Omental fat pad (tissue), 4 donors: ENCODE data around the gene CBY2. TPM values are rescaled to one million over a fixed set of nuclear protein-coding genes. Genes with fewer than 3 reads are reported as not detected.
"Not testable (repeated sequence)": the region's sequence is repeated elsewhere in the genome, so short reads cannot be mapped to it uniquely, and the experiment has no call there.

Source experiments
- ATAC-seq: fragments of 150-250 bp; one replicate; pipeline ENCODE4 v1.9.1; 2016; ENCODE audit warnings: mild to moderate bottlenecking, moderate library complexity; ENCODE audit not compliant: low FRiP score
- DNase-seq: peaks from one replicate; pipeline ENCODE4 v3.0.0-alpha.2; 2019; ENCODE audit warnings: low spot score
- CTCF ChIP-seq, 3 donors: fragments of 450-650 bp; IDR thresholded peaks; one replicate each; pipeline ENCODE4 v1.5.1; 2016 to 2017; ENCODE audit warnings: antibody characterized with exemption in 3 of 3, mild to moderate bottlenecking in 3 of 3, moderate library complexity in 2 of 3
- total RNA-seq, 4 donors: library from RNA; depleted of rRNA; stranded (reverse); fragments of >200 nt; gene quantifications; one replicate each; pipeline ENCODE4 v1.1.0, GENCODE V29; 2016

The CBY2 gene
- total RNA-seq, 4 donors from 2014 or later = not detected

- ATAC-seq (no peak), DNase-seq (no peak)
- TF ChIP-seq CTCF (IDR thresholded peaks at IDR 0.05) = no peak
Observed at GRCh38 chr13:45742985-45743384, 40.9 kb downstream of the CBY2 start.

GRCh38 chr13:45744979-45745378 lies 42.9 kb downstream of the CBY2 start:
- DNase-seq (no peak), ATAC-seq (no peak)
- no peak for TF ChIP-seq CTCF (IDR thresholded peaks at IDR 0.05)

- TF ChIP-seq CTCF (IDR thresholded peaks at IDR 0.05) = no peak
- DNase-seq = no peak
- ATAC-seq = no peak
Observed at GRCh38 chr13:45747071-45747470, 45.0 kb downstream of the CBY2 start.

- ATAC-seq = no peak
- no peak for DNase-seq
- TF ChIP-seq CTCF (IDR thresholded peaks at IDR 0.05) = no peak
Observed at GRCh38 chr13:45748941-45749759, 47.0 kb downstream of the CBY2 start.

- DNase-seq (no peak), ATAC-seq (no peak)
- TF ChIP-seq CTCF (IDR thresholded peaks at IDR 0.05) = no peak
Observed at GRCh38 chr13:45750566-45750965, 48.4 kb downstream of the CBY2 start.

- no peak for DNase-seq
- TF ChIP-seq CTCF (IDR thresholded peaks at IDR 0.05) = no peak
- no peak for ATAC-seq
Observed at GRCh38 chr13:45751885-45752284, 49.8 kb downstream of the CBY2 start.

GRCh38 chr13:45752510-45752909 lies 50.4 kb downstream of the CBY2 start:
- TF ChIP-seq CTCF (IDR thresholded peaks at IDR 0.05) = no peak
- ATAC-seq = no peak
- DNase-seq = no peak

GRCh38 chr13:45756498-45756897 lies 54.4 kb downstream of the CBY2 start:
- ATAC-seq, DNase-seq: not testable (repeated sequence)

- not testable (repeated sequence) for DNase-seq, ATAC-seq
Observed at GRCh38 chr13:45757589-45757988, 55.5 kb downstream of the CBY2 start.
